Peyer's patch (tissue), 4 donors: ENCODE data around the gene OAS2.

ENCODE experiments used
- CTCF ChIP-seq, 6 experiments: fragments of 450-650 bp in 4 of 6; fragments of 200-600 bp in 2 of 6; sonication (generic) in 1 of 6; IDR thresholded peaks; one replicate each; pipeline ENCODE4 v1.5.1; 2017 to 2019; ENCODE audit warnings: antibody characterized with exemption in 6 of 6, mild to moderate bottlenecking in 3 of 6, moderate library complexity in 1 of 6
- POLR2A ChIP-seq, 2 donors: fragments of 450-650 bp; IDR thresholded peaks; one replicate each; pipeline ENCODE4 v1.5.1; 2017; ENCODE audit warnings: antibody characterized with exemption in 2 of 2, mild to moderate bottlenecking in 2 of 2, moderate library complexity in 2 of 2

- TF ChIP-seq POLR2A (IDR thresholded peaks at IDR 0.05) (no peak), CTCF (IDR thresholded peaks at IDR 0.05) (no peak)
These were observed 80.8 kb downstream of the OAS2 start for GRCh38 chr12:113059071-113059595.
